Esophagus muscularis mucosa (tissue), 2 donors: Measurements from ENCODE around the gene BCAP29.

ENCODE experiments used
- POLR2A ChIP-seq: fragments of 450-650 bp; IDR thresholded peaks from one replicate; pipeline ENCODE4 v1.6.1; 2017; ENCODE audit warnings: antibody characterized with exemption, moderate library complexity, mild to moderate bottlenecking, low read depth
- POLR2AphosphoS5 ChIP-seq, 2 donors: sonication (generic); formaldehyde crosslinking; IDR thresholded peaks; one replicate each; pipeline ENCODE4 v1.6.1; 2017; ENCODE audit warnings: antibody characterized with exemption in 2 of 2

GRCh38 chr7:107555893-107556292, 24.2 kb upstream of the BCAP29 start:
- no peak for TF ChIP-seq POLR2A
- no peak for TF ChIP-seq POLR2AphosphoS5 (IDR thresholded peaks at IDR 0.05)
